GM12873 (cell line): Measurements from ENCODE around the gene STBD1.

Experiments used
- TF ChIP-seq, protein P1 (sequence below): IDR thresholded peaks from 2 replicates; pipeline ENCODE4 v1.5.1; 2012; ENCODE audit warnings: low read depth, mild to moderate bottlenecking, moderate library complexity, low read length, control low read depth; ENCODE audit not compliant: insufficient read depth; ENCODE audit errors: missing control alignments

The STBD1 gene

DNA sequence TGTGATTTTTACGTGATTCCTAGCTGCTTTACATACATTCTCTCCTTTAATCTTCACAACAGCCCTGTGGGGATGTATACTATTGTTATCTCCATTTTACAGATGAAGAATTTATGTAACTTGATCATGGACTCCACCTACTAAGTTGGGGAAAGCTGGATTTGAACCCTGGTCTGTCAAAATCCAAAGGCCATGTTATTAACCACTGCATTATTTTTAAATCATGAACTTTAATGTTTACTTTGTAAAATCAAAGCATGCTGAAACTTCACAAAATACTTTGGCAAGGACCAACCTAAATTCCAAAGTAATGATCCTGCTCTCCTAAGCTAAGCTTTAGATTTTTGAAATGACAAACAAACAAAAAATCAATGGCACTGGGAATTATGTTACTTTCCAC lies 28.9 kb upstream of the STBD1 start:
- TF ChIP-seq, protein P1, sequence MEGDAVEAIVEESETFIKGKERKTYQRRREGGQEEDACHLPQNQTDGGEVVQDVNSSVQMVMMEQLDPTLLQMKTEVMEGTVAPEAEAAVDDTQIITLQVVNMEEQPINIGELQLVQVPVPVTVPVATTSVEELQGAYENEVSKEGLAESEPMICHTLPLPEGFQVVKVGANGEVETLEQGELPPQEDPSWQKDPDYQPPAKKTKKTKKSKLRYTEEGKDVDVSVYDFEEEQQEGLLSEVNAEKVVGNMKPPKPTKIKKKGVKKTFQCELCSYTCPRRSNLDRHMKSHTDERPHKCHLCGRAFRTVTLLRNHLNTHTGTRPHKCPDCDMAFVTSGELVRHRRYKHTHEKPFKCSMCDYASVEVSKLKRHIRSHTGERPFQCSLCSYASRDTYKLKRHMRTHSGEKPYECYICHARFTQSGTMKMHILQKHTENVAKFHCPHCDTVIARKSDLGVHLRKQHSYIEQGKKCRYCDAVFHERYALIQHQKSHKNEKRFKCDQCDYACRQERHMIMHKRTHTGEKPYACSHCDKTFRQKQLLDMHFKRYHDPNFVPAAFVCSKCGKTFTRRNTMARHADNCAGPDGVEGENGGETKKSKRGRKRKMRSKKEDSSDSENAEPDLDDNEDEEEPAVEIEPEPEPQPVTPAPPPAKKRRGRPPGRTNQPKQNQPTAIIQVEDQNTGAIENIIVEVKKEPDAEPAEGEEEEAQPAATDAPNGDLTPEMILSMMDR, result no peak

DNA sequence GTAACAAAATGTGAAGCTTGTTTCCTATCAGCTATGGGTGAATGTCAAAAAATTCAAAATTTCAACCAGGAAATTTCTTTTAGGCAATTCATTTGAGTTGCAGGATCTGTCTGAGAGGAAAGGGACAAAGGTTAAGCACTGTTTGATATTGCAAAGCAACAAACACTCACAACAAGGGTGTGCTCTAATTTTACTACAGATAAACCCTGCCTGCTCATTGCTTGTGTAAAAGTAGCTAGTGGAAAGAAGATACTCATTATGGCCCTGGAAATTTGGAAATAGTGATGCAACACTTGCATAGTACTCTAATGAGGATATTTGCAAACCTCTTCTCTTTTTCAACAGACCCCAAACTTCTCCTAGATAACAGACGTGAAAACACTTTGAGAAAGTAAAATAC lies 27.9 kb upstream of the STBD1 start:
- TF ChIP-seq, protein P1, result no peak

DNA sequence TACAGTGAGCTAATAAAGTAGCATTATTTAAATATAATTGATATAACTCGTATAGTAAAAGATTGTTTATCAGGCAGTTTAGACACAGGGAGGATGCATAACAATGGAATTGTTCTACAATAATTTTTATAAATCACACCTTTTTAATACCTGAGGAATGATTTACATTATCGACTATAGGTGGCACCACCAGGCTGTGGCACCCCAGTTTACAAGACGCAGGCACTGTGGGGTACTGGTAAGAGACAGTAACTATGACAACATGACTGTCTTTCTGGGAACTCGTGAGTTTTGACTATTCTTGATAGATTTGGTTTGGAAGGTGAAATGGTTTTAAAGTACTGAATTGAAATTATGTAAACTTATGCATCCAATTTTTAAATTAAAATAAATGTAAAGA lies 27.1 kb upstream of the STBD1 start:
- TF ChIP-seq, protein P1, result peak; percentile 17

DNA sequence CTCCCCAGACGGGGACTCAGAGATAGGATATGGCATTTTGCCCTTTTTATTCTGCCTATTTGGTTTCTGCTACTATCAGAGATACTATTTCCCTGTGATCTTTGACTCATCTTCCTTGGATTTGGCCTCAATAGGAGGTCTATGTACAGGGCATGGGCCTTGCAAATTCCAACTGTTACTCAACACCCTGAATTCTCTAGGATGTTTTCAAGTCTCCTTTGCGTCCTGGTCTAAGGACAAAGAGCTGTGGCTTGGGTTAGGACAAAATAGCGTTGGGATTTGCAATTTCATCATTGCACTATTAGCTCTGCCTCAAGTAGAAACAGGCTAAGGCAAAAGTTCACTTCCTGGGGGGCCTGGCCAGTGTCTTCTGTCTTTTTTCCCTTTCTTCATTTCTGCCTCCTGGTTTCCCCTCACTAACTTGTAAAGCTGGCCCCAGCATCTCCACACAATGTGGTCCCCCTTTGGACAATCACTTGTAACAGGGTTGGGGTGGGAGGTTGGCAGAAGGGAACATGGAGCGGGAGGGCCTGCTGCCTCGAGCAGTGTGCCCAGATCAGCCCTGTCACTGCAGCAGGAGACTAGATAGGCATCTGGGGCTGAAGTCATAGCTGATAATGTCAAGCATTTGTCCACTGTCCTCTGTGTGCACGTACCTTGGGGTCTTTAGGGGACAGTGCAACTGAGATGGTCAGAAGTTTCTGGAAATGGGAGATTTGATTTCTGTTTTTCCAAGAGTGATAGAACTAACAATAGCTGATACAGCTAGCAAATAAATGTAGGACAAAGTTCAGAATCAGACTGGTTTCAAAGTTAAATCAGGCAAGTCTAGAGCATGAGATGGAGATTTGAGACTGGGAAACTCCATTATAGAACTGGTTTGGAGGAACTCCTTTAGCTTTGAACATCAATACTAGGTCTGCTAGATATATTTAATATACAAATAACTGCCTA lies 25.8 kb upstream of the STBD1 start:
- TF ChIP-seq, protein P1, result no peak

DNA sequence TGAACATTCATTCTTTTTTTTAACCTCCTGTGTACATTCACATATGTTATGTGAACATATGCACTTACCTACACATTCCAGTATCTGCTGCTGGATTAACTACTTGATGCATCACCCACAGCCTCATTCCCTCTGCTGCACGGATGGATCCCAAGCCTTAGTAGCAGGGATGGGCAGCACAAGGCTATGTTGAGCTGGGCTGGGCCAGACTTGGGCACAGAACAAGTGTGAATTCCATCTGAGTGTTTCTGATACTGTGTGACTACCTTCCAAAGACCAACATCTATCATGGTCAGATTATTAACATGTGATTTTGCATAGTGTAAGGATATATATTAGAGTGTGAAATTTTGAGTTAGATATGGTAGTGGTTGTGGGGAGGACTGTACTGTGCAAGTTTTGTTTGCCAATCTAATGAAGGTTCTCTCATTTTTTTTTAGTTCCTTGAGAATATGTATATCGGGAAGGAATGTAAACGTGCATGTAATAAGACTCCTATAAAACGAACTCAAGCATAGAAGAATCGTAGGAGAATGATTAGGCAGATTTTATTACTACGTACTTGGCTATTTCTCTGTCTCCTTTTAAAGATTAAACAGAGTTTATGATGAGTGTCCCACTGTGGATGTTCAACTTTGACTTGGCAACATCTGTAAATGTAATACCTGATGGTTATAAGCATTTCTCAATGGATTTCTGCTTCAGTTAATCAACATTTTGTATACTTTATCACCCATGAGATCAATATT lies 23.4 kb upstream of the STBD1 start:
- TF ChIP-seq, protein P1, result no peak

DNA sequence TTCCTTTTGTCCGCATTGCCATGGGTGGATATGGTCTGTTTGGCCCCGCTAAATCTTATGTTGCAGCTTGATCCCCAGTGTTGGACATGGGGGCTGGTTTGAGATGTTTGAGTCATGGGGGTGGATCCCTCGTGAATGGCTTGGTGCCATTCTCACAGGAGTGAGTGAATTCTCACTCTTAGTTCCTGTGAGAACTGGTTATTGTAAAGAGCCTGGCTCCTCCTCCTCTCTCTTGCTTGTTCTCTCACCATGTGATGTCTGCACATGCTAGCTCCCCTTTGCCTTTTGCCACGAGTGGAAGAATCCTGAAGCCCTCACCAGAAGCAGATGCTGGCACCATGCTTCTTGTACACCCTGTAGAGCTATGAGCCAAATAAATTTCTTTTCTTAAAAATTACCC lies 22.6 kb upstream of the STBD1 start:
- TF ChIP-seq, protein P1, result no peak

DNA sequence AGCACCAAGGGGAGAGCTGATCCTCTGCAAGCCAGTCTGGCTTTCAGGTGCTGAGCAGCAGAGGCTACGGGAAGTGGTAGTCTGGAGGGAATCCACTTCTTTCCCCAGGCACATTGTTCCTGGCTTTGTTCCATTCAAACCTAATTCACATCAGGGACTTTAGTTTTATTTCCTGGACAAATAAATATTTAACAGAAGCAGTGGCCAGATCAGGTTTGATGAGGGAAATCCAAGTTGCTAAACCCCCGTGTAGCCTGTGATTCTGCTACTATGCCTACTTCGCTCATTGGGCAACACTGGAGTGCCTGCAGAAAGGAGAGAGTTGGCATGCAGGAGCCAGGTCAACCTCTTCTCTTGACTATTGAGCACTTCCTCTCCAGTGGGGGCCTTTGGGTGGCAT lies 13.8 kb upstream of the STBD1 start:
- TF ChIP-seq, protein P1, result no peak
